RCC 7860 (cell line): ENCODE data around the gene TWIST1.

Experiments used
- DNase-seq: peaks from one replicate; pipeline ENCODE4 v3.0.0-alpha.2; 2015; ENCODE audit warnings: low spot score
- FAIRE-seq: peaks from 2 replicates; lab custom pipeline; 2012; peaks lifted over from hg19 to GRCh38; lab: Jason Lieb, UNC

TWIST1 gene

GRCh38 chr7:19113855-19114550 lies 3.4 kb downstream of the TWIST1 start:
- FAIRE-seq = no peak
- DNase-seq = no peak

DNA sequence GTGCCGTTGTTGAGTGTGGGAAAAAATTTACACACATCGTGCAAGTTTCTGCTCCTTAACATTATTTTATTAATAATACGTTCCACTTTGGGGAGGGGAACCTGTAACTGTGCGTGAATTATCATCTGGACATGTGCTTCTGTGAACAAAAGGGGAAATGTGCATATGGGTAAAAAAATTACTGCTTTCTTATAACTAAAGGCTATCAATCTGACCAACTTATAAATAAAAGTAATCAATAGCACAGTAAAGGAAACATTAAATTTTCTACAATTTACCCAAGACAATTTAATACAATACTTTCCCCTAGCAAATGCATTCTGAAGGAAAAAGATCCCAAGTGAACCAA lies 4.5 kb downstream of the TWIST1 start:
- no peak for DNase-seq
- no peak for FAIRE-seq

GRCh38 chr7:19112274-19113001 lies 5.0 kb downstream of the TWIST1 start:
- no peak for FAIRE-seq
- DNase-seq = no peak

DNA sequence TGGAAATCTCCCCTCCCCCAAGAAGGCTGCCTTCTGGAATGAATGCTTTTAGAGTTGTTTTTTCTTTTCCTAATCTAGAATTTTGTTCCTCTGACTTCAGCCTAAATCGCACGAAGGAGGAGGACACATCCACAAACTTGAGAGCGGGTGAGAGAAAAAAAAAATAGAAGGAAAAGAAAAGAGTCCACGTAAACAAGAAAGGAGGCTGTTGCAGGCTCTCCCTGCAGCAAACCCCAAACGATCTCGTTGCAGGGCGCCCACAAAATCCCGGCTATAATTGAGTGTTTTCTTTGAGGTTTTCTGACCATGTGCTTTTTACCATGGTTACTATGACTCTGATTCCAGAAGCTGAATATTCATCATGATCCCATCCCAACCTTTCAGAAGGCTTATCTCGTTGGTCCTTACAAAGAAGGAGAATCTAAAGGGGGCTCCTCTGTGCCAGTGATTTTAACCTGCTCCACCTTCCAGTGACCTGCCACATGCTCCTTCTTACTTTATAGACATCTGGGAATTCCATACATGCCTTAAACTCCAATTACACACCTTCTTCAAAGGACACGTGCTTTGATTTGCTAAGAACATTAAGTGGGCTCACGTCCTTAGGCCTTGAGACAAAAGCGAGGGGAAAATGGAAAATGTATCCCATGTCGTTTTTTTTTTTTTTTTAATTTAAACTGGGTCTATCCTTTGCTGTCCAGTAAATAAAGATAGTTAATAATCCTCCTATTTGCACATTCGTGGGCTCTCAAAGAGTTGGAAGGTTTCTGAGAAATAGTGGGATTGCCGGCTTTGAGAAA lies 5.8 kb downstream of the TWIST1 start:
- DNase-seq = no peak

GRCh38 chr7:19110776-19111175 lies 6.7 kb downstream of the TWIST1 start:
- FAIRE-seq = no peak

More for the DNA sequence above, 5.8 kb downstream of the TWIST1 start:
- no peak for FAIRE-seq

DNA sequence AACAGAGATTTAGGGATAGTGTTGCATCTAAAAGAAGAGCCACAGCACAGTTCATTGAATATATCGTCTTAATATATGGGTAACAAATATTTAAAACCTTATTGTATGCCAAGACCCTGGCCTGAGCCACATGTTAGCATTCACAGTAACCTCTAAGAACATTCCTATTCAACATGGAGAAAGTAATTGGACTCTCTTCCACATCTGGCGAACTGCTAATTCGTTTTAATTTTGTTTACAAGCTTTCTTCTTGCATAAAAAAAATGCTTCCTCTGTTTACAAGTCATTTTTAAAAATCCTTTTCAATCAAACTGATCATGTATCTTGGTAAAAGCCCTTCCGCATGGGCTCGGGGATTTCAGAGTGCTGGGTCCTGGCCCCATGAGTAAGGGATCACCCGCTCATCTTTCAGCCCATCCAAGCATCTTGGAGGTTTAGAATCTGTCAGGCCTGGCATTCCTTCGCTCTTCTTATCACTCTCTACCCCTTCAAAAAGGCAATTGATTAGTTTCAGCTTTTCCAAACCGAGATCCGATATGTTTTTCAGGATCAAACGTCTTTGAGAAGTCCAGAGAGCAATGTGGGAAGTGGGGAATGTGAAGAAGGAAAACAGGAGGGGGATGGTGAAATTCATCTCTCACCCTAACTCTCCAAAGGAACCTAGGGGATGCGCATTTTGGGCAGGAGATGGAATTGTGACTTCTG lies 7.3 kb downstream of the TWIST1 start:
- DNase-seq (no peak), FAIRE-seq (no peak)

More at GRCh38 chr7:19110776-19111175, 6.7 kb downstream of the TWIST1 start:
- DNase-seq = no peak

DNA sequence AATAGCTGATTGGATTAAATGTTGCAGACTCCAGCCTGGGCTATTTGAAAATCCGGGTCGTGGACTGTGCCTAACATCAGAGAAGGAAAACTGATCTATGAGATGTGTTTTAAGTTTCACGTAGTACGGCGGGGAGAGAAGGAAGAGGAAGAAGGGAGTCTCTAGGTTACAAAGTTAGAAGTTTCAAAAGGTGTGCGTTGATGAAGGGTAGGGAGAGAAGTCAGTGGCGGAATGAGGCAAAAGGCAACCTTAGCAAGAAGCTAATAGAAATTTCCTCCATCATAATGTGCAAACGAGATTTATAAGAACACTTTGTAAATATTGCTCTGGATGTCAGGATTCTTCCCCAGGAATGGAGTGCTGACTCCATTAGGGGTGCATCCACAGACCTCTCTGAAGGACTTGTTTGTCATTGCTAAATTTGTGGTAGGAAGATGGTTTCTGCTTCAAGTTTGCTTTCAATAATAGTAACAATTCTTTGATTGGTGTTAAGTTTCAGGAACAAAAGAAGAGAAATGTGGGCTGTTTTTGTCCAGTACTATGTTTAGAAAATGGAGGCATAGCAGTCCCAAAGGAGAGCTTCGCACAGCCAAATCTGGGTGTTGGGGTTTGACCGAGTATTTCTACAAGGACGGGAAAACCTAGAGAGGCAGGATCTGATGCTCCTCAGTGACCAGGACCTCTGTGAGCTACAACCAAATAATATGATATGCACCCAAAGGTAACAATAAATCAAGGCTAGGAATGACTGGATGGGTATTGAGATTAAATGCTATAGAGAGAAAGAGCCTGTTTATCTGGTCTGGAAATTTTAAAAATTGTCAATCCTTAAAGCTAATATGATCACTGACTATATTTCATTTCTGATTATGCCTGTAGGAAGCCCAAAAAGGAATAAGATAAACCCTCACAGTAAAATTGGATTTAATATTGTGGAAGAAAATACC lies 8.2 kb downstream of the TWIST1 start:
- DNase-seq = no peak
- FAIRE-seq = no peak

DNA sequence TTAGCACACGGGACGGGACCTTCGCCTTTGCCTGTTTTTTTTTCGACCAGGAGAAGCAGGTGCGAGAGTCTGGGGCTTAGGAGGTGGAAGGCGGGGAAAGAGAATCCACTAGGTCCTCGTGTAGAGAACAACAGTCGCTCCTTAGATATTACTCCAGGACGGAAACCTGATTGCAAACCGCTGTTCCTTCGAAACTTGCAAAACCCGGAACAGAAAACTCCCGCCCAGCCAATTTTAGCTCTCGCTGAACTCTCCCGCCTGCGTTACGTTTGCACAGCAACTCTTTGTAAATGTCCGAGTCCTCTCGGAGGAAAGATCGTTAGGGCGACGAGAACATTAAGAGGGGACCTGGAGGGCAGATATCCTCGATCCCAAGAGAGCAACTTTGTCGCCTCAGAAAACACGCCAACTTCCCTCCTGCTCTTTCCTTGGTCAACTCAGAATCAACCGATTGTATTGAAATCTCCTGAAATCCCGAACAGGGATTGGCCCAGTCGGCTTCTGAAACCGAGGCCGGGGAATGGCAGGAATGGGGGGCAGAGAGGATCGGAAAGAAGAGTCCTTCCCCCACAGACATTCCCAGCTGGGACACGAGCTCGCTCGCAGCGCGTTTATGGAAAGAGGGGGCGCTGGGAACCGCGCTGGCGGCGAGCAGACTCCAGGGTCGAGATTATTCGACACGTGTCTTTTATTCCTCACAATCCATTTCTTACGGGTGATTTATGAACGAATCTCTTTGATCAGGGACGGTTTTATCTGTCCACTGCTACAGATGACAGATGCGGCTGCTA lies 9.9 kb downstream of the TWIST1 start:
- DNase-seq (no peak), FAIRE-seq (no peak)

DNA sequence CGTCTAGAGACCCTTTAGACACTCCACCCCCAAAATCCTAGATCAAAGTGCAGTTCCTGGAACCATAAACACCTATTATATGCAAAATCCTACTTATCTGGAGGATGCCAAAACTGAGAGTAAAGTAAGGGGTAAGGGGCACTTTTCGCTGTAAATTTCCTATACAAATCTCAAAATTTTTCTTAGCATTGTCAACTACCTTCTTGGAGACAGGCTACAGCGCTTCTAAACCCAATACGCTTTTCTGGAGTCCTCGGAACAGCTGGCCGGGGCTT lies 10.4 kb downstream of the TWIST1 start:
- no peak for FAIRE-seq
- no peak for DNase-seq

- DNase-seq (no peak), FAIRE-seq (no peak)
These were observed 11.0 kb downstream of the TWIST1 start for GRCh38 chr7:19106241-19107080.

DNA sequence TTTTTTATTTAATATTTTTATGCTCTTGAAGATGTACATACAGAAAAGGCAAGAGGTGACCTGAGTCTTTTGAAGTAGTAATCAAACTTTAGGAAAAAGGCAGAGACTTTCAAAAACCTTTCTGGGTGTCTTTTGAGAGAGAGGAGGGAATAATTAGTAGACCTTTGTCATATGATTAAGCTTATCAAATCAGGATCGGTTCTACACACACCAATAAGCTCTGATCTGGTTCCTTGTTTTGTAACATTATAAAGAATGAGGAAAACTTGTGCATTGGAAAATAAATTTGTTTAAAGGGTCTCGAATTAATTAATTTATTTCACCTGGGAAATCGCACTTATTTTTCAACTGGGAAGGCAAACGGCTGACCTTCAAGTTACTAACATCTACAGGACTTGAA lies 11.9 kb downstream of the TWIST1 start:
- FAIRE-seq (no peak), DNase-seq (no peak)

GRCh38 chr7:19104811-19105210 lies 12.6 kb downstream of the TWIST1 start:
- no peak for FAIRE-seq
- no peak for DNase-seq

DNA sequence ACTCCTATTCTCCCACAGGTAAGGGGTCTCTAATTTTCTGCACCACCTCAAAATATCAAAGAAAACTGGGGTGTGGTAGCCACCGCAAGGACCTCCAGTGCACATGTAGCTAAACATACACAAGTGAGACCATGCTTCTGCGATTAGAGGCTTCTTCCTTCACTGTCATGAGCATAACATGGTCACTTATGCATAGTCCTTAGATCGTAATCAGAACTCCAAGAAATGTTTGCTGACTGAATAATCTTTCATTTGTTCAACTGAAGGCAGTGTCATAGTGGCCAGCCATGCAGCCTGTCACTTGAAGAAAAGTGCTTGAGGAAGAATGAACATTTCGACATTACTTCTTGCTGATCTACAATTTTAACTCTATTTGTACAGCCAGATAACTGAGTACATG lies 14.6 kb downstream of the TWIST1 start:
- DNase-seq (no peak), FAIRE-seq (no peak)

DNA sequence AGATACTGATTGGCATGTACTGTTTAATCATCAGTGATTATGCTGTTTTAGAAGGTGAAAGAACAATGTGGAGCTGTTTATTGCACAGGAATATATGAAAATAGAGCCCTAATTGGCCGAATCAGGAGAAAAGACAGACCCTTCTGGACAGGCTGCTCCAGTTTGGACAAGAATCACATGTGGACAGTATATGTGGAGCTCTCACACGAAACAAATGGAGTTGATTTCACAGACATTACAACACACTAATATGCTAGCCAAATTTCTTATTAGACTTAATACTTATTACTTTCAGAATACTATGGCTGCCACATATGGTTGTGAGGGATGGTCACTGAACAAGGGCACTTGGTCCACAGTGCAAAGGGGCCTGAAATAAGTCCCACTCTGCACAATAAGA lies 15.5 kb downstream of the TWIST1 start:
- DNase-seq = no peak
- FAIRE-seq = no peak

DNA sequence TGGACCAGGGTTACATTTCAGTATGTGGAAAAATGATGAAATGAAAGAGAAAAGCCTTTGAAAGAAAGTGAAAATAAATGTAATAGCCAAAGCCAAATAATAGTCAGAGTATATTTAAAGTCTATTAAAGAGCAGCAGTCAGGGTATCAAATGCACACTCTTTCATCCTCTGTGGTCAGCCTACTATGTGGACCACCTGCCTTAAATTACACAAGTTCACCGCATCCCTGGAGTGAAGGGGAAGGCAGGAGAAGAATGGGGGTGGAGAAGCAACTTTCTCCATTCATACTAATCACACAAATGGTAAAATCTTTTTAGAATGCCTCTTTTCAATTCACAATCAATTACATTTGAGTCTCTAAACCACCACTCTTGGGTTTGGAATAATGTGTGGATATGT lies 16.0 kb downstream of the TWIST1 start:
- no peak for DNase-seq
- FAIRE-seq = no peak

GRCh38 chr7:19099924-19100323 lies 17.5 kb downstream of the TWIST1 start:
- DNase-seq (no peak), FAIRE-seq (no peak)

GRCh38 chr7:19099194-19099593 lies 18.2 kb downstream of the TWIST1 start:
- DNase-seq = no peak
- FAIRE-seq = no peak

- DNase-seq = no peak
- no peak for FAIRE-seq
These were observed 18.9 kb downstream of the TWIST1 start for GRCh38 chr7:19098510-19098909.
